Prostate gland (tissue), 2 donors: ENCODE measurements around the gene EIPR1. TPM values are rescaled to one million over a fixed set of nuclear protein-coding genes. Genes with fewer than 3 reads are reported as not detected.
"Not testable (repeated sequence)": the region's sequence is repeated elsewhere in the genome, so short reads cannot be mapped to it uniquely, and the experiment has no call there.

Source experiments
- DNase-seq: peaks from one replicate; pipeline ENCODE4 v3.0.0-alpha.2; 2019; ENCODE audit warnings: low spot score
- H3K27ac ChIP-seq, 2 donors: fragments of 200-600 bp; sonication (generic); 2 replicates each; pipeline ENCODE4 v1.5.1; 2017 to 2019
- H3K27me3 ChIP-seq: fragments of 200-600 bp; sonication (generic); replicated peaks from 2 replicates; pipeline ENCODE4 v1.5.1; 2019; ENCODE audit not compliant: insufficient read depth
- H3K36me3 ChIP-seq, 2 donors: fragments of 200-600 bp; sonication (generic); 1 replicate in 1 of 2; 2 replicates in 1 of 2; pipeline versions ENCODE4 v1.5.1 to v1.8.1; 2017 to 2019
- H3K4me1 ChIP-seq: fragments of 200-600 bp; sonication (generic); replicated peaks from 2 replicates; pipeline ENCODE4 v1.5.1; 2019
- H3K4me3 ChIP-seq, 2 donors: fragments of 200-600 bp; sonication (generic); 2 replicates each; pipeline ENCODE4 v1.5.1; 2017 to 2019
- H3K9me3 ChIP-seq: fragments of 200-600 bp; sonication (generic); 2 replicates; pipeline ENCODE4 v1.5.1; 2017
- CTCF ChIP-seq, 4 experiments: fragments of 200-600 bp in 2 of 4; fragments of 450-650 bp in 2 of 4; sonication (generic) in 2 of 4; IDR thresholded peaks; 1 replicate in 3 of 4; 2 replicates in 1 of 4; pipeline ENCODE4 v1.5.1; 2016 to 2019; ENCODE audit warnings: antibody characterized with exemption in 4 of 4, mild to moderate bottlenecking in 2 of 4, moderate library complexity in 2 of 4
- POLR2A ChIP-seq: fragments of 450-650 bp; IDR thresholded peaks from one replicate; pipeline ENCODE4 v1.6.1; 2016; ENCODE audit warnings: antibody characterized with exemption, mild to moderate bottlenecking
- POLR2AphosphoS5 ChIP-seq: sonication (generic); formaldehyde crosslinking; IDR thresholded peaks from one replicate; pipeline ENCODE4 v1.6.1; 2017; ENCODE audit warnings: antibody characterized with exemption
- WGBS: methylation state at CpG from one replicate; pipeline ENCODE4 v1.1.5; 2018; 5-methylcytosine and 5-hydroxymethylcytosine counted together
- intact Hi-C: fragments of 100-400 bp; cut with DNase I; formaldehyde crosslinking; loops from one replicate; pipeline ENCODE4 v1.14.2; 2022
- total RNA-seq, 2 donors: library from RNA; depleted of rRNA; stranded (reverse); fragments of >200 nt; gene quantifications; one replicate each; pipeline ENCODE4 v1.1.0, GENCODE V29; 2016

Gene EIPR1
- total RNA-seq, 2 donors from 2014 or later = 30.0 to 52.3 TPM

- TF ChIP-seq CTCF (IDR thresholded peaks at IDR 0.05) (no peak), POLR2A (no peak), POLR2AphosphoS5 (no peak)
These were observed 88.5 kb downstream of the EIPR1 start for GRCh38 chr2:3289171-3289515.

GRCh38 chr2:3288470-3289170 lies 89.0 kb downstream of the EIPR1 start:
- no peaks in the 10 kb centered on the region for H3K36me3 ChIP-seq
- no peaks in the 10 kb centered on the region for H3K4me1 ChIP-seq
- H3K9me3 ChIP-seq = no peaks in the 10 kb centered on the region
- intact Hi-C loops = no loop called here
- no peak overlapping the region for H3K4me3 ChIP-seq
- TF ChIP-seq POLR2A (no peak), POLR2AphosphoS5 (no peak), CTCF (IDR thresholded peaks at IDR 0.05) (no peak)
- H3K27ac ChIP-seq = no peak overlapping the region
- no peak for DNase-seq
- 76% methylated on average over 20 of the region's 20 CpGs for WGBS
- no peaks in the 10 kb centered on the region for H3K27me3 ChIP-seq

More at GRCh38 chr2:3289171-3289515, 88.5 kb downstream of the EIPR1 start:
- WGBS = 82% methylated on average over 9 of the region's 9 CpGs
- H3K9me3 ChIP-seq = no peaks in the 10 kb centered on the region
- H3K27me3 ChIP-seq = no peaks in the 10 kb centered on the region
- H3K27ac ChIP-seq = no peak overlapping the region
- DNase-seq = no peak
- intact Hi-C loops = no loop called here
- H3K36me3 ChIP-seq = no peaks in the 10 kb centered on the region
- H3K4me3 ChIP-seq = no peak overlapping the region
- no peaks in the 10 kb centered on the region for H3K4me1 ChIP-seq

GRCh38 chr2:3287896-3288295 lies 89.7 kb downstream of the EIPR1 start:
- TF ChIP-seq POLR2A (no peak), POLR2AphosphoS5 (no peak), CTCF (IDR thresholded peaks at IDR 0.05) (no peak)
- 98% methylated on average over 13 of the region's 13 CpGs for WGBS
- H3K27me3 ChIP-seq = no peaks in the 10 kb centered on the region
- no peak for DNase-seq
- H3K4me3 ChIP-seq = no peak overlapping the region
- no peaks in the 10 kb centered on the region for H3K4me1 ChIP-seq
- intact Hi-C loops = no loop called here
- H3K27ac ChIP-seq = no peak overlapping the region
- H3K9me3 ChIP-seq = no peaks in the 10 kb centered on the region
- H3K36me3 ChIP-seq = no peaks in the 10 kb centered on the region

- H3K27me3 ChIP-seq, H3K36me3 ChIP-seq, H3K4me1 ChIP-seq, intact Hi-C loops, H3K9me3 ChIP-seq, H3K4me3 ChIP-seq, H3K27ac ChIP-seq, DNase-seq: not testable (repeated sequence)
- WGBS = 76% methylated on average over 17 of the region's 17 CpGs
These were observed 91.0 kb downstream of the EIPR1 start for GRCh38 chr2:3286646-3287036.

- Histone ChIP-seq H3K27me3 (no peaks in the 10 kb centered on the region), H3K4me1 (no peaks in the 10 kb centered on the region), H3K9me3 (no peaks in the 10 kb centered on the region), H3K4me3 (no peak overlapping the region), H3K27ac (no peak overlapping the region), H3K36me3 (no peaks in the 10 kb centered on the region)
- DNase-seq = no peak
- WGBS = 74% methylated on average over 21 of the region's 21 CpGs
- intact Hi-C loops = no loop called here
- TF ChIP-seq POLR2A = no peak
- no peak for TF ChIP-seq POLR2AphosphoS5
- no peak for TF ChIP-seq CTCF (IDR thresholded peaks at IDR 0.05)
These were observed 91.5 kb downstream of the EIPR1 start for GRCh38 chr2:3285901-3286645.
